ENCODE results near the gene MAP3K10. TPM values are rescaled to one million over a fixed set of nuclear protein-coding genes. Genes with fewer than 3 reads are reported as not detected.

The MAP3K10 gene
- polyA plus RNA-seq, 1 of the 3 experiments (the other 2 are of a cell fraction) = 10.7 TPM

- ChIA-PET POLR2A (no interaction called here), CTCF (interaction anchor here (0.9 to 1.2 kb wide), 2 partner anchors 15 to 112 kb away, joined by 3 to 4 read pairs; no protein-coding TSS in a partner anchor)
- Histone ChIP-seq H3K27me3 (ENCODE audit: insufficient read depth) (no peaks in the 10 kb centered on the region), H3K4me3 (ENCODE audit: low read depth in 2 of 2, low read length in 1 of 2) (no peak overlapping the region), H3K79me2 (ENCODE audit: insufficient read depth) (peaks cover 12% of the 10 kb centered on the region), H3K36me3 (replicated peaks in 1 of 2; ENCODE audit: control insufficient read depth in 1 of 2, insufficient read depth in 2 of 2, low read length in 1 of 2) (peaks cover 15 to 62% of the 10 kb centered on the region in 2 experiments), H3K4me1 (ENCODE audit: control insufficient read depth in 1 of 2, insufficient read depth in 2 of 2, low read depth in 1 of 2, low read length in 1 of 2) (no peaks in the 10 kb centered on the region; a peak in 1 of 4 replicates), H4K20me1 (ENCODE audit: insufficient read depth) (peaks cover 12% of the 10 kb centered on the region), H2AFZ (ENCODE audit: low read depth) (no peak overlapping the region), H3F3A (replicated peaks; ENCODE audit: insufficient read depth) (no peaks in the 10 kb centered on the region), H3K9me2 (no peaks in the 10 kb centered on the region), H3K4me2 (no peak overlapping the region), H3K9ac (no peak overlapping the region), H3K27ac (ENCODE audit: low read depth in 2 of 2, low read length in 1 of 2) (no peak overlapping the region), H3K9me3 (no peaks in the 10 kb centered on the region)
- 58% methylated on average over 2 of the region's 4 CpGs for WGBS (ENCODE audit: low lambda C conversion rate)
- TF ChIP-seq PBX3 (IDR thresholded peaks at IDR 0.05) (no peak), FOXM1 (IDR thresholded peaks at IDR 0.05; ENCODE audit: low read depth) (no peak), RCOR1 (IDR thresholded peaks at IDR 0.05; ENCODE audit: low read length) (no peak), ELF1 (IDR thresholded peaks at IDR 0.05) (no peak)
- DNase-seq = no peak
Observed at GRCh38 chr19:40251991-40252390, 60.8 kb downstream of the MAP3K10 start.

- Histone ChIP-seq H3K4me3 (ENCODE audit: low read depth in 2 of 2, low read length in 1 of 2) (no peak overlapping the region), H4K20me1 (ENCODE audit: insufficient read depth) (peaks cover 11% of the 10 kb centered on the region), H3K9me3 (no peaks in the 10 kb centered on the region), H3K9me2 (no peaks in the 10 kb centered on the region), H3K9ac (no peak overlapping the region), H3F3A (replicated peaks; ENCODE audit: insufficient read depth) (no peaks in the 10 kb centered on the region), H3K4me1 (ENCODE audit: control insufficient read depth in 1 of 2, insufficient read depth in 2 of 2, low read depth in 1 of 2, low read length in 1 of 2) (no peaks in the 10 kb centered on the region; a peak in 1 of 4 replicates), H3K27ac (ENCODE audit: low read depth in 2 of 2, low read length in 1 of 2) (no peak overlapping the region), H3K27me3 (ENCODE audit: insufficient read depth) (no peaks in the 10 kb centered on the region), H3K36me3 (replicated peaks in 1 of 2; ENCODE audit: control insufficient read depth in 1 of 2, insufficient read depth in 2 of 2, low read length in 1 of 2) (peaks cover 15 to 62% of the 10 kb centered on the region in 2 experiments), H3K4me2 (no peak overlapping the region), H3K79me2 (ENCODE audit: insufficient read depth) (peaks cover 12% of the 10 kb centered on the region), H2AFZ (ENCODE audit: low read depth) (no peak overlapping the region)
- POLR2A ChIA-PET = no interaction called here
- CTCF ChIA-PET = interaction anchor here (0.8 to 1.2 kb wide), 3 partner anchors 14 to 113 kb away, joined by 3 to 4 read pairs (median 3); no protein-coding TSS in a partner anchor
- no peak for TF ChIP-seq GATA2 (CRISPR knock-in tag; IDR thresholded peaks at IDR 0.05)
- no peak for TF ChIP-seq EZH2phosphoT487 (IDR thresholded peaks at IDR 0.05; ENCODE audit: borderline replicate concordance, low read depth)
- no peak for TF ChIP-seq RFX5 (IDR thresholded peaks at IDR 0.05; ENCODE audit: low read length)
- no peak for TF ChIP-seq MAX (IDR thresholded peaks at IDR 0.05; ENCODE audit: low read depth)
- no peak for TF ChIP-seq TCF12 (IDR thresholded peaks at IDR 0.05)
- no peak for TF ChIP-seq NFIC (IDR thresholded peaks at IDR 0.05; ENCODE audit: borderline replicate concordance)
- TF ChIP-seq CHD2 (IDR thresholded peaks at IDR 0.05; ENCODE audit: low read length, partially characterized antibody) = no peak
- TF ChIP-seq REST (IDR thresholded peaks at IDR 0.05; ENCODE audit: low read depth, low read length) = no peak
- TF ChIP-seq NRF1 (IDR thresholded peaks at IDR 0.05; ENCODE audit: low read depth, low read length) = no peak
- TF ChIP-seq EP300 (IDR thresholded peaks at IDR 0.05; ENCODE audit: borderline replicate concordance in 1 of 2, low read depth in 1 of 2, low read length in 1 of 2) = no peak
- TF ChIP-seq ZBTB33 (IDR thresholded peaks at IDR 0.05; ENCODE audit: borderline replicate concordance, low read depth) = no peak
- no peak for TF ChIP-seq FOSL2 (IDR thresholded peaks at IDR 0.05; ENCODE audit: borderline replicate concordance, low read depth)
- no peak for TF ChIP-seq RAD21 (IDR thresholded peaks at IDR 0.05; ENCODE audit: low read length)
- 94% methylated on average over 7 of the region's 7 CpGs for WGBS (ENCODE audit: low lambda C conversion rate)
- no peak for DNase-seq
Observed at GRCh38 chr19:40252395-40252794, 61.2 kb downstream of the MAP3K10 start.

Measured in SK-N-SH (cell line).